DMS 273 treated with DMSO at 0.1 percent for 48 hours (cell line): ENCODE results near the gene ARHGAP20.
"Not testable (repeated sequence)": the region's sequence is repeated elsewhere in the genome, so short reads cannot be mapped to it uniquely, and the experiment has no call there.

Experiments
- DNase-seq: peaks from one replicate; lab custom pipeline; 2025; lab: John Stamatoyannopoulos, UW

The ARHGAP20 gene

DNA sequence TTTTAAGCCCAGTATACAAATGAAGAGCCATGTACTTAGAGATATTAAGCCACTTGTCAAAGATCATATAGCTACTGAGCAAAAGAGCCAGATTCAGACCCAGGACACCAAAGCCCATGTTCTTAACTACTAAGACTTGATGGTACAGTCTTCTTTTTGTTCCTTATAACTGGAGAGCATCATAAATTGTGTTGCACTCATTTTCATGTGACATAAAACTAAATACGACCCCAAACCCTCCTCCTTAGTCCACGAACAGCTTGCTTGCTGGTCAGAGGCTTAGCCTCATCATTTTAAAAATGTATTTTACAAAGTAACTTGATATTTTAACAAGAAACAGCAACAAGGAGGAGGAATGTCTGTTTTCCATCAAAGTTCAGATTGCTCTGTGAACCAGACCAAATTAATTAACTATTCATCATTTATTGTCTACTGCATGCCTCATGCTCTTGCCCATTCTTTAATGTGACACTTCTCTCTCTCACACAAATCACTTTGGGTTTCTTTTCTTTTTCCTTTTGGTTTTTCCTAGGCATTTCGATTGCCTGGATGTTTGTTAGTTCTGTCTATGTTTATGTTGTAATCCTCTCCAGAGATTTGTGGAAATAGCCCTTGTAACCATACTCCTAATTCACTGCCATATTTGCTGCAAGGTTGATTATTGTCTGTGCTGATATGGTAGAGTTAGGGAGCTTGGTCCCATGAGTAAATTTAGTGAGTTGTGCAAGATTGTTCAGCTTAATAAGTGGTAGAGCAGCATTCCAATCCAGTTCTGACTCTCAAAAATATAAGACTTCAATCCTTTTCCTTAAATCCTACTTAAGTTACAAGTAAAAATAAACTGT lies 8.4 kb upstream of the ARHGAP20 start:
- DNase-seq, result no peak

DNA sequence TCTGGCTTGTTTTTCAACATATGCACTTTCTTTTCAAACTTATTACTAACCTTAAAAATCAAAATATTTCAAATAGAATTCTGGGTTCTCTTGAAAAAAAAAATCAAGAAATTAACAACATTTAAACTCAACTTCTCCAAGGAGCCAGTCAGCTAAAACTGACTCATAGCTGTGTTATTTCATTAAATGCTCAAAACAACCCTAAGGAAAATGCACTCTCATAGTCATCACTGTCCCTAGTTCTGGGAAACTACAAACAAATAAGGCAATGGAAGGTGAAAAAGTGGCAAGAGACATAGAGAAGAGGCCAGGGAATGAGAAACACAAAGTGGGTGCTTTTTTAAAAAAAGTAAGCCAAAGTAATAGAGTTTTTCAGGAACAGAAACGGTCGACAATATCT lies 4.1 kb upstream of the ARHGAP20 start:
- no peak for DNase-seq

DNA sequence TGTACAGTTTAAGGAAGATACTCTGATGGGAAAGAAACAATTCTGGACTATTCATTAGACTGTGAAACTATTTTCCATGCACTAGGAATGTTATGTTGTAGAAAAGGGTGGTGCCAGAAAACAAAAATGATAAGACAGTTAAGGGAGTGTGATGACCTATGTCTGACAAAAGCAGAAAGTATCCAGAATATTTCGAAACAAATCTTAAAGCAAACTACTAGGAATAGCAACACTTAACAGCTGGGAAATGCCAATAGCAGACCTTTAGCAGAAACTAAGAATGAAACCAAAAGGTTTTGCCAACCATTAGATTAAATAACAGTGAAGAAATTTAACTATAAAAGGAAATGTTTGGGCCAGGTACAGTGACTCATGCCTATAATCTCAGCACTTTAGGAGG lies 3.3 kb upstream of the ARHGAP20 start:
- DNase-seq, result no peak

DNA sequence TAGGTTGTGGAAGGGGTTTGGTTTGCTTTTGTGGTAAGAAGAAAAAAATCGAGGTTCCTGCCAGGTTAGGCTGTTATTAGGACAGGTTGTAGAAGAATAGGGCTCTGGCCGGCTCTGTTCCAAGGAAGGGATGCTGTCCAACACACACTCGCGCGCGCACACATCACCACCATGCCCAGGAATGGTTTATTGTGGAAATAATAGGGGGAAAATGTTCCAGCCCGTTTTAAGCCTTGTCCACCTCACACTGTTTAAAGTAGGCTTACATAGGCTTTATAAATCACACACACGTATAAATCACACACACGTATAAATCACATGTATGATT lies 1.2 kb upstream of the ARHGAP20 start:
- no peak for DNase-seq

DNA sequence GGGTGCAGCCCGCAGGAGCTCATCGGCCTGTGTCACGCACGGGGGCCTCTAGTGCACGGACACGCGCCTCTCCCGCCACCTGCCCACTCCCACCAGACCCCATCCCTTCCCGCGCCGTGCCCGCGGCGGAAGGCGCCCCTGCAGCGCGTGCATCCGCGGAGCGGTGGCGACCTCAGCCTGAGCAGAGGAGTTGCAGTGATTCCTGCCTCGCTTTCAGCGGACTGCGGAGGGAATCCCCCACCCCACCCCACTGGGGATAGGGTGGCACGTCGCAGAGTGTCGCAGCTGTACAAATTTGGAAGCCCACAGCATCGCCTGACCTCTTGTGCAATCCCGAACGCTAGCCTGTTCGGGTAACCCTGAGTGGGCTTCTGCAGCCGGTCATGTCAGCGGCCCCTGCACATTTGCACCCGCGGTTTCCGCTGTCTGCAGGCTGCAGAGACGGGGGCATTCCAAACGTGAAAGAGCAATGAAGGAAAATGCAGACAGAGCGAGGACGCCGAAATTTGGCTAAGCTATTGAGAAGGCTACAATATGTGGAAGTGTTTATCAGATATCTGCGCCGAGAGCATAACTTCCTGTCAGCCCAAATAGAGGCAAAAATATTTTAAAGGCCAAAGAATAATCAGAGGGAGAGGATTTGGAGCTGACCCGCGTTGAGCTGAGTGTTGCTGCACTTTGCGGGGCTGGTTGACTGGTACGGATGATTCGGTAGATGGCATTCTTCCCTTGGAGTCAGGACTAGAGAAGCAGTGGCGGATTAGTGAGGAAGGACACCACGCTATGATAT lies 617 bp upstream of the ARHGAP20 start:
- DNase-seq, result no peak

DNA sequence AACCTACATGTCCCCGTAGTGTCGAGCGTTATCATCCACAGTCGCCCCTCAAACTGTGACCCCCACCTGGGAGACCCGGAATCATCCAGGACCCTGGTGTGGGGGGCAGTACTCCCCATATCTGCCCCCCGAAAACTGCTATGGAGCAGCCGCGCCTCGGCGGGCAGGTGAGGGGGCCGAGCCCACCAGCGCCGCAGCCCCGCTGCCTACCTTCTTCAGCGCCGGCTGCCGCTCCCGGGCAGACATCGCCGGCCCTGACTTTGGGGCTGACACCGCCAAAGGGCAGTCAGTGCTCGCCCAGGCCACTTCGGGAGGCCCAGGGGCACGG lies 825 bp downstream of the ARHGAP20 start:
- no peak for DNase-seq

DNA sequence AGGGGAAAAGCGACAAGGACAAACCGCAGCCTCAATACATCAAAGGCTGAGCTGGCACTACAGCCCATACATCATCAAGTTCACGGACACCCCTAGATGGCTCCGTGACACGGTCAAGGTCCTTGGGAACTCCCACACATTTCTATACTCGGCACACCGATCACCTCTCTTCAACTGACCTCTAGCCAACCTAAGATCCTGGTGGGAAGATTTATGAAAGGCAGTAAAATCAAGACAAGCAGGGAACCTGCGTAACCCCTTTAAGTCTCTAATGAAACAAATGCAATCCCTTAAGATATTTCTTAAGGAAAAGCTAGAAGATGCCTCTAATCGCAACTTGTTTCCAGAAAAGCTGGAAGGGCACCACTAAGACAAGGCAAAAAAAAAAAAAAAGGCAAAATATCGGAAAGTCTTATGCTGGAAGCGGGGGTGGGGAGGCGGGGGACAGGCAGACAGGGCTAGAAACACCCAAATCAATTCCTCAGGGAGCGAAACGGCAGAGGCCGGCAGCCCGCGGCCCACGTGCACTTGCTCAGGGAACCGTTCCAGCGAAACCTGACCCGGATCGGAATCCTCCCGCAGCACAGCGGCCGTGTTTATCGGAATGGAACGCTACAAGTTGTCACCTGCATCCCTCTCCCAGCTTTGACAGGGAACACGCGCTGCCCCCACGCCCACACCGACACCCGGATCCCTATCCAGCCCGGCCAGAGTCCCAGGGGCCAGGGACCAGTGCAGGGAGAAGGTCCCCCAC lies 1.4 kb downstream of the ARHGAP20 start:
- no peak for DNase-seq

DNA sequence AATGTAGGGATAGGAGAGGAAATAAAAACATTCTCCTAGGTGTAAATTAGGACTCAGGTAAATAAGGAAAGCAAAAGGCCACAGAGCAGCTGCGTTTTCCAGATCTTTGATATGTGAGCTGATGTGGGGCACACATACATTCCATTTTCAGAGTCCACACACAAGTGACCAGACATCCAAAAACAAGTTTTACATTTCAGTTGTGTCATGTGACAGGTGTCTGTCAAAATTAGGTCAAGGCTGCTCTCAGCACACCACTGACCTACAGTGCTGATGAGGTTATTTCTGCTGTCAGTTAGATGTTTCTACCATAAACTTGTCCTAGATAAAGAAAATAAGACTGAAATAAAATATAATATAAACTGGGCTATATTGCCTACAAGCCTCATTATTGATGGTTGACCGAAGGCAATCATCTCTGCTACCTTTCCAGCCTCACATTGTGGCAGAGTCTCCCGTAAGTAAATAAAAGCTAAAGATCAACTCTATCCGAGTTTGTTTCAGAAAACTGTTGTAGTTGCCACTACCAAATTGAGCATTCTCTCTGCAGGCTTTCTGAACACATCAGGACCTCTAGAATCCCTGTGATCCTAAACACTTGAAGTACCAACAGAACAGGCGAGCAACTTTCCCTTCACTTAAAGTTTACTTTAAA lies 7.9 kb downstream of the ARHGAP20 start:
- no peak for DNase-seq

DNA sequence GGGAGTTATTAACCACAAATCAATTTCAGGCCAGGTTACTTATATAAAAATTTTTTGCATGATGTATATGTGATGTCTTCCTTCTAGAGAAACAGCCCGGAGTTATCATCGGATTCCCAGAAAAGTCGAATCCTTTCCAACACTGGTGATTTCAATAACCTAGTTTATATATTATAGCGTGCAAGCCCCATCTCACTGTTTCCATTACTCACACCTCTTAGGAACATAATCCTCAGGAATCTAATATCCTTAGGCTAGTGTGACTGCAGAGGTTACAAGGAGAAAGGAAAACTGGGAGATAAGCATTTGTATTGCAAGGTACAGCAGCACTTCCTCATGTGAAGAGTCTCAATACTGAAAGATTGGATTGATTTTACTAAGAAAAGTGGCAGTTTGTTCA lies 20.3 kb downstream of the ARHGAP20 start:
- no peak for DNase-seq

DNA sequence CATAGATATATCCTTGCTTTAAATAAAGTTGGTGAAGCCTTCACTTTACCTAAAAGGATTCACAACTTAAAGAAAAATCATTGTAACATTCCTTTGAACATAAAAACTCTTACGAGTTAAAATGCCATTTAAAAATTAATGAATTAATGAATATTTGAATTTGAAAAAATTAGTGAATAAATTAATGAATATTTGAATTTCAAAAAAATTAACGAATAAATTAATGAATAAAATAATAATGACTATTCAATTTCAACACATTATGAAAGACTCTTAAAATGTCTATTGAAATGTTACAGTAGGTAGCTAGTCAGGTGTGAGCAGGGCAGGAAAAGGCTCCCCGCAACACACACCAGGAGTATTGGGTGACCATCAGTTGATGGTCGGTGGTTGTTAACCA lies 22.9 kb downstream of the ARHGAP20 start:
- no peak for DNase-seq

DNA sequence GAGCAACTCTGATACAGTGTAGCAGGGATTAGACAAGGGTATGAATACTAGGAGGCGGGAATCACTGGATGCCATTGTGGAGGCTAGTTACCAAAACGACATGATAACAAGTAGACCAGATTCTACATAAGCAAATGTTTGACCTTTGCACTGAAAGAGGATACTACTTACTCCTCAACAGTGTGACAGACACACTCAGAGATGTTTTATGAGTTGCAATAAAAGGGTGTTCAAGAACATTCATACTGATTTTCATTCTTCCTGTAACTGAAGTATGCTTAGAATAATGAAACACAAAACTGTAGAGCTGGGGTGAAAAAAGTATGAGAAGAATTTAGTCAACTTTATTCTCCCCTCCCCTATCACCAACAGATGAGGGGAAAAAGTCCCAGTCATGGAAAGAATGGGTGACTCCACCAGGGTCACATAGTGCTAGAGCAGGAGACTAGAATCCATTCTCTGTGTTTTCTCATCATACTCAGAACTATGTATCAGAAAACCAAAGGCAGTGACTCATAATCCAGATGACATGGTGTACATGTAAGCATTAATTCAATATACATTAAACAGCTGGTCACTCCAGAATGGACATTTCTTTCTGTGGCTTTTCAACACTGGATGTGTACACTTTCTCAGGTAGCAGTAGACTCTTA lies 32.8 kb downstream of the ARHGAP20 start:
- no peak for DNase-seq

DNA sequence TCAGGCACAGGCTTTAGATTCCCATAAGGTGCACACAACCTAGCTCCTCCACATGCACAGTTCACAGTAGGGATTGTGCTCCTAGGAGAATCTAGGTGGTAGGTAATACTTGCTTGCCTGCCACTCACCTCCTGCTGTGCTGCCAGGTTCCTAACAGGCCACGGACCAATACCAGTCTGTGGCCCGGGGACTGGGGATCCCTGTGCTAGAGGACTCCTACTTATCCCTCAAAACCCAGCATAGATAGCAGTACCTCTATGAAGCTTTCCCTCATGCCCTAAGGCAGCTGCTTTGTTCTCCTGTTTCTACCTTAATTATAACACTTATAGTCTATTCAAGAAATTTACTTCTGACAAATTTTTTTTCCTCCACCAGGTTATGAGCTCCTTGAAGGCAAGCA lies 36.7 kb downstream of the ARHGAP20 start:
- no peak for DNase-seq

DNA sequence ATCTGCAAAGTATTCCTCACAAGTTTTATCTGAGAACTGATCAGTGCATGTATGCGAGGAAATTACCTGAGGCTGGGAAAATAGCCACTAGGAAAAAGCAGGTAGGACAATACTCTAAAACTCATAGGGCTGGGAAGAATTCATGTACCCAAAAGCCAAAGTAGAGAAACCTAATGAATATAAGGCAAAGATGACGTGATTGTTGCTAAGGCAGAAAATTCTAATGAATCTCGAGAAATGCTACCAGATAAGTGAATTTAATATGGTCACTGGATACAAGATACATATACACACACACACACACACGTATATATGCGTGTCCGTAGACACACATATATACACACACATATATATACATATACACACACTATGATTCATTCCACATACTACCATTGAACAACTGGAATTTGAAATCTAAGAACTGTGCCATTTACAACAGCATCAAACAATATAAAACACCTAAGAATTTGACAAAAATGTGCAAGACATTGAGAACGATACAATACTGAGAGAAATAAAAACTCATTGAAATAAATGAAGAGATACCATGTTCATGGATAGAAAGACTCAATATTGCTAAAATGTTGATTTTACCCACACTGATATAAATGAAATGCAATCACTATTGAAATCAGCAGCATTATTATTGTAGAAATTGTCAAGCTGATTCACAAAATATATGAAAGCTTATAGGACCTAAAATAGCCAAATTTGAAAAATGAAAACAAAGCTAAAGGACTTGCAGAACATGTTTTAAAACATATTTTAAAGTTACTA lies 46.4 kb downstream of the ARHGAP20 start:
- no peak for DNase-seq

DNA sequence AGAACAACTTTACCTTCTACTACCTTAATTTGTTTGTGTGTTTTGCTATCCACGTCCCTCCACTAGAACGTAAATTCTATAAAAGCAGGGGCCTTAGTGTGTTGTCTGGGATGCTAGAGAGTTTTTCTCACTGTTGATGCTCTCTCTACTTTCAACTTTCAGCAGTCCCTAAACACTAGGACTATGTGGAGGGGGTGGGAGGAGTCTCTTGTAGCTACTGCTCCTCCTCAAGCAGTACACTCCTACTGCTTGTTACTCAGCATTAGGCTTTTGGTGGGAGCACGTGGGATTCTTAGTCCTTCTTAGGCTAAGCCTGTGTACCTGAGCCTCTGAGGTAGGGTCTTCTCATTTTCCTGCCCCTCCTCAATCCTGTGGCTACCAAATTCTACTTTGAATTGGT lies 56.3 kb downstream of the ARHGAP20 start:
- no peak for DNase-seq

DNA sequence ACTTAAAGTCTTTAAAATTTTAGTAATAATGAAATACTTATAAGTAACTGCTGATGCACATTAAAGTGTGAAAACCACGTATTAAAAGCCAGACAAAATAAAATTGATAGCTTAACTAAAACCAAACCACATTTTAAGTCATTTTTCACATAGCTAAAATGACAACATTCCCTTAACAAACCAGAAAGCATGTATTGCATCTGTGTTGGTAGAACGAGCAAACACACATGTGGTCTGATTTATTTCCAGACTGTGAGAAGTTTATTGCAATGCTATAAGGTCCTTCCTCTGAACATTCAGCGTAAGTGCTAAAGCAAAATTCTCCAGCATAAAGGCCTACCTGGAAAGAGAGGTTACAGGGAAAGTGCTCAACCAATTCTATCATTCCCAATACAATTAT lies 57.8 kb downstream of the ARHGAP20 start:
- no peak for DNase-seq

DNA sequence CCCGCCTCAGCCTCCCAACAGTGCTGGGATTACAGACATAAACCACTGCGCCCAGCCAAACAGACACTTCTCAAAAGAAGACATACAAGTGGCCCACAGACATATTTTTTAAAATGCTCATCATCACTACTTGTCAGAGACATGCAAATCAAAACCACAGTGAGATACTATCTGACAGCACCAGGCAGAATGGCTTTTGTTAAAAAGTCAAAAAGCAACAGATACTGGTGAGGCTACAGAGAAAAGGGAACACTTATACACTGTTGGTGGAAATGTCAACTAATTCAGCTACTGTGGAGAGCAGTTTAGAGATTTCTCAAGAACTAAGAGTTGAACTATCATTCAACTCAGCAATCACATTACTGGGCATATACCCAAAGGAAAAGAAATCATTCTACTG lies 67.0 kb downstream of the ARHGAP20 start:
- DNase-seq, result no peak

DNA sequence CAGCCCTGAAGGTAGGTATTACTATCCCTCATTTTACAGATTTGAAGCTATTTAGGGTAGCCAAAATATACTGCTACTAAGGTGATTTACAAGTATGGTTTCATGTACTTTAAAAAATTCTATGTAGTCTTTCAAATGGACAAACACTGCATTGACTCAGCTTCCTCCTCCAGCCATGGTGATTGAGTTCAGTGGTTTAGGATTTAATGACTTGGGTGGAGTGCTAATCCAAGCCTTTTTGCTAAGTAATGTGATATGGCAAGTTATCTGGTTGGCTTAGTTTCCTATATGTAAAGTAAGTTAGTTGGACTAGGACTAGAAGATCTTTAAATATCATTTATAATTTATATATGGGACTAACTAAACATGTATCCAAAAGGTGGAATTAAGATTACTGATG lies 77.9 kb downstream of the ARHGAP20 start:
- DNase-seq, result no peak

DNA sequence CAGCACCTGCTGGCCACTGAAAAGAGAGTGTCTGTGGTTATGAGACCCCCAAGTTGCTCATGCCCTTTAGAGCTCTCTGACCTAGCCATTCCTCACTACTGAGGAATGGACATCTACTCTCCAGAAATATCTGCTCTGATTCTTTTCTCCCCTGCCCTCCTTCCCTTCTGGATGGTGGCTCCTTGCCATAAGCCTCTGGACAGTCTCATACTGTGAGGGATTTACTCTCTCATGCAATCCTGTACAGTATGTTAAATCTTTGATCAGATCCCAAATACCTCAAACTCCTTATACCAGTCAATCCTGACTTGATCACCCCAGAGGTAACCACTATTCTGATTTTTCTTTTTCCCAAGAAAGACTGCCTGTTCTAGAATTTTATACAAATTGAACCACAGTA lies 80.7 kb downstream of the ARHGAP20 start:
- no peak for DNase-seq

DNA sequence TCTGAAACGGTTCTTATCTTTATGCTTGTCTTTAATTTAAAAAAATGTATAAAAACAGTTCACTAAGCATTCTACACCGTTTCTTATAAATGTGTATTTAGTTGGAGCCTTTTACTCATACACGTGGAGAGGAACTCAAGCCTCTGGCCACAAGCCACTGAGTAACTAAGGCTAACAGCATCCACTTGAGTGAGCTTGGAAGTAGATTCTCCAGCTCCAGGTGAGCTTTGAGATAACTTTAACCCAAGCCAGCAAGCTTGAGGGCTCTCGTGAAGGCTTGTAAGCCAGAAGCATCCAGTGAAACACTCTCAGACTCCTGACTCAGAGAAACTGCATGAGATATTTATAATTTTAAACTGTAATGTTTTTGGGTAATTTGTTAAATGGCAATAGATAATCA lies 82.6 kb downstream of the ARHGAP20 start:
- DNase-seq, result no peak

DNA sequence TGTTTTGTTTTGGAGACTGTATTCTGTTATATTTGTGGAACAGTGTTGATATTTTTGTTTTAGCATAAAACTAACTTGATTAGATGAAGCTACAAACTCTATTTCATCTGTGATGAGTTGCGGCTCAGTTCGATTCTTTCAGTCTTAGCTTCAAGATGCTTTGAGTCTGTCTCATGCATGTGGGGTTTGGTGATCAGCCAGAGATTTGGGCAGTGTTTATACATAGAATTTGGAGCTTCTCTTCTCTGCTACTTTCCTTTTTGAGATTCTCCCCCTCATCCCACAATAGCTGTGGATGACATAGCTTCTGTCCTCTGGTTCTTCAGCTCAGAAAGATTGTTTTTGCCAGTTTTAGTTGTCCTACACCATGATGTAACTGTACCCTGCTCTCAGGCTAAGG lies 90.4 kb downstream of the ARHGAP20 start:
- DNase-seq, result no peak

DNA sequence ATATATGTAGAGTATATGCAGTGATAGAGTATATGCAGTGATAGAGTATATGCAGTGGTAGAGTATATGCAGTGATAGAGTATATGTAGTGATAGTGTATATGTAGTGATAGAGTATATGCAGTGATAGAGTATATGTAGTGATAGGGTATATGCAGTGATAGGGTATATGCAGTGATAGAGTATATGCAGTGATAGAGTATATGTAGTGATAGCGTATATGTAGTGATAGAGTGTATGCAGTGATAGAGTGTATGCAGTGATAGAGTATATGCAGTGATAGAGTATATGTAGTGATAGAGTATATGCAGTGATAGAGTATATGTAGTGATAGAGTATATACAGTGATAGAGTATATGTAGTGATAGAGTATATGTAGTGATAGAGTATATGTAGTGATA lies 92.9 kb downstream of the ARHGAP20 start:
- not testable (repeated sequence) for DNase-seq
